Progenitor cell of endocrine pancreas (in vitro differentiated cells): ENCODE results near the gene TJP3. TPM values are rescaled to one million over a fixed set of nuclear protein-coding genes. Genes with fewer than 3 reads are reported as not detected.
A peak's percentile ranks its signal among the peaks of the same experiment; 100 is the strongest.

Experiments
- DNase-seq: peaks from one replicate; pipeline ENCODE4 v3.0.0; 2021; ENCODE audit warnings: low spot score; ENCODE audit not compliant: unreplicated experiment
- H3K27ac Mint-ChIP-seq: 2 replicates; pipeline ENCODE4 v1.8.0; 2021; ENCODE audit warnings: mild to moderate bottlenecking, moderate library complexity, mixed read lengths
- H3K27me3 Mint-ChIP-seq: 2 replicates; pipeline ENCODE4 v1.8.0; 2021; ENCODE audit warnings: mixed read lengths
- H3K36me3 Mint-ChIP-seq: 2 replicates; pipeline ENCODE4 v1.8.0; 2022; ENCODE audit warnings: mixed read lengths; ENCODE audit not compliant: insufficient read depth
- H3K4me1 Mint-ChIP-seq: 2 replicates; pipeline ENCODE4 v1.8.0; 2021; ENCODE audit warnings: low read depth, mixed read lengths
- H3K4me3 Mint-ChIP-seq: 2 replicates; pipeline ENCODE4 v1.8.0; 2021; ENCODE audit warnings: low read depth, mild to moderate bottlenecking, moderate library complexity, mixed read lengths
- H3K9me3 Mint-ChIP-seq: 2 replicates; pipeline ENCODE4 v1.8.0; 2021; ENCODE audit warnings: low read depth, mixed read lengths
- CTCF ChIP-seq: fragments of 200-600 bp; sonication (generic); IDR thresholded peaks from one replicate; pipeline ENCODE4 v1.5.0; 2021; ENCODE audit warnings: antibody characterized with exemption, mild to moderate bottlenecking; ENCODE audit not compliant: unreplicated experiment
- total RNA-seq: library from RNA; stranded (reverse); gene quantifications from 2 replicates; pipeline ENCODE4 v1.2.1, GENCODE V29; 2021

The TJP3 gene
- total RNA-seq, 1 donor from 2014 or later: 40.7 TPM

GRCh38 chr19:3667037-3667638, 41.0 kb upstream of the TJP3 start:
- TF ChIP-seq CTCF: no peak
- Mint-ChIP-seq H3K36me3 (peaks cover 6% of the 10 kb centered on the region), H3K27me3 (no peaks in the 10 kb centered on the region), H3K4me1 (peaks cover 2% of the 10 kb centered on the region), H3K9me3 (no peaks in the 10 kb centered on the region), H3K4me3 (no peak overlapping the region), H3K27ac (peak overlapping the region; percentile 49)
- DNase-seq: no peak

- H3K27me3 Mint-ChIP-seq: no peaks in the 10 kb centered on the region
- no peak for DNase-seq
- H3K4me3 Mint-ChIP-seq: no peak overlapping the region
- peaks cover 6% of the 10 kb centered on the region for H3K36me3 Mint-ChIP-seq
- H3K27ac Mint-ChIP-seq: no peak overlapping the region
- H3K4me1 Mint-ChIP-seq: peaks cover 2% of the 10 kb centered on the region
- no peak for TF ChIP-seq CTCF
- H3K9me3 Mint-ChIP-seq: no peaks in the 10 kb centered on the region
These were observed 40.4 kb upstream of the TJP3 start for GRCh38 chr19:3667766-3668165.

- DNase-seq: no peak
- H3K27ac Mint-ChIP-seq: no peak overlapping the region
- H3K27me3 Mint-ChIP-seq: no peaks in the 10 kb centered on the region
- peaks cover 2% of the 10 kb centered on the region for H3K4me1 Mint-ChIP-seq
- peaks cover 2% of the 10 kb centered on the region for H3K36me3 Mint-ChIP-seq
- no peak overlapping the region for H3K4me3 Mint-ChIP-seq
- H3K9me3 Mint-ChIP-seq: no peaks in the 10 kb centered on the region
- TF ChIP-seq CTCF: no peak
These were observed 39.7 kb upstream of the TJP3 start for GRCh38 chr19:3668331-3669081.

- H3K27me3 Mint-ChIP-seq: no peaks in the 10 kb centered on the region
- peaks cover 2% of the 10 kb centered on the region for H3K4me1 Mint-ChIP-seq
- H3K9me3 Mint-ChIP-seq: no peaks in the 10 kb centered on the region
- no peak for DNase-seq
- H3K27ac Mint-ChIP-seq: no peak overlapping the region
- TF ChIP-seq CTCF: no peak
- peaks cover 2% of the 10 kb centered on the region for H3K36me3 Mint-ChIP-seq
- H3K4me3 Mint-ChIP-seq: no peak overlapping the region
These were observed 38.9 kb upstream of the TJP3 start for GRCh38 chr19:3669082-3669946.
